H1 (cell line): ENCODE results near the gene MBLAC1.
A peak's percentile ranks its signal among the peaks of the same experiment; 100 is the strongest.

Experiments used
- TBP ChIP-seq: IDR thresholded peaks from 2 replicates; pipeline ENCODE4 v1.6.1; 2011; ENCODE audit warnings: low read depth, low read length, improper control_type of control experiment
- TF ChIP-seq, protein P1 (sequence below): IDR thresholded peaks from 2 replicates; pipeline ENCODE4 v1.6.1; 2011; ENCODE audit warnings: low read depth, mild to moderate bottlenecking, low read length; ENCODE audit not compliant: insufficient read depth

DNA sequence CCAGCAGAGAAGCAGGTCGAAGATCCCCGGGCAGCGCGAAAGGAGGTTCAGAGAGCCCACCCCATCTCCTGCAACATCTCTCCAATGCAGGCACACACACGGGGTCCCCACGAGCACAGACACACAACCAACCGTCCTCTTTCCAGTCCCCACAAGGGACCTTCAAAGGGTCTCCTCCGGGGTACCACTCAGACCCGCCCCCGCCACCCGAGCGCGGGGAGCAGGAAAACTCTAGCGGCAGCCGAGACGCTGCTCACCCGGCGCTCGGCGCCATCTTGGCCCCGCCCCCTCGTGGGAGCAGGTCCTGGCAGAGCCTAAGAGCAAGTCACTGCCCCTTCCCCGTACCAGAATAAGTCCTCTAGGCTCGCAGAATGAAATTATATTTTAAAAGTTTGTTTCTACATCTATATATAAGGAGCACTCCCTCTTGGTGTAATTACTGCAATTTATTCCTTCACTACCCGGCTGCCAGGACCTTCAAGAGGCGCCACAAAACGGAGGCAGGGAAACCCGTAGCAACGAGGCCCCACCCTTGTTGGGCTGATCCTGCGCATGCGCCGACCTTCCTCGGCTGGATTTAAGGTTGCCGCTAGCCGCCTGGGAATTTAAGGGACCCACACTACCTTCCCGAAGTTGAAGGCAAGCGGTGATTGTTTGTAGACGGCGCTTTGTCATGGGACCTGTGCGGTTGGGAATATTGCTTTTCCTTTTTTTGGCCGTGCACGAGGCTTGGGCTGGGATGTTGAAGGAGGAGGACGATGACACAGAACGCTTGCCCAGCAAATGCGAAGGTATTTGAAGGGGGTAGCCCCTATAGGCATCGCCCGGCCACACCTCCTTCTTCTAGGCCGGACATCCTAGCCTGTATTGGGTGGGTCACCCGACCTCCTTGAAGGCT, 7.4 kb upstream of the MBLAC1 start, which contains the start of the genes CNPY4 and TAF6:
- TF ChIP-seq, protein P1, sequence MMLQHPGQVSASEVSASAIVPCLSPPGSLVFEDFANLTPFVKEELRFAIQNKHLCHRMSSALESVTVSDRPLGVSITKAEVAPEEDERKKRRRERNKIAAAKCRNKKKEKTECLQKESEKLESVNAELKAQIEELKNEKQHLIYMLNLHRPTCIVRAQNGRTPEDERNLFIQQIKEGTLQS = no peak
- peak; percentile 96 for TF ChIP-seq TBP
